NB4 (cell line): ENCODE measurements around the gene SURF6.

Experiments used
- DNase-seq: peaks from one replicate; pipeline ENCODE4 v3.0.0; 2010; ENCODE audit warnings: low read depth
- H3K4me3 ChIP-seq: one replicate; pipeline ENCODE4 v1.5.1; 2011; ENCODE audit warnings: mild to moderate bottlenecking, low read depth, low read length, moderate library complexity
- MYC ChIP-seq: IDR thresholded peaks from 2 replicates; pipeline ENCODE4 v1.6.1; 2011; ENCODE audit warnings: low read depth, low read length
- POLR2A ChIP-seq: IDR thresholded peaks from 2 replicates; pipeline ENCODE4 v1.6.1; 2011; ENCODE audit warnings: mild to moderate bottlenecking; ENCODE audit not compliant: insufficient read length; ENCODE audit errors: extremely low read depth
- TF ChIP-seq, protein P1 (sequence below): IDR thresholded peaks from one replicate; pipeline ENCODE4 v1.5.1; 2012; ENCODE audit warnings: low read depth, low read length
- TF ChIP-seq, protein P2 (sequence below): IDR thresholded peaks from 2 replicates; pipeline ENCODE4 v1.6.1; 2011; ENCODE audit warnings: low read depth, low read length

SURF6 gene

DNA sequence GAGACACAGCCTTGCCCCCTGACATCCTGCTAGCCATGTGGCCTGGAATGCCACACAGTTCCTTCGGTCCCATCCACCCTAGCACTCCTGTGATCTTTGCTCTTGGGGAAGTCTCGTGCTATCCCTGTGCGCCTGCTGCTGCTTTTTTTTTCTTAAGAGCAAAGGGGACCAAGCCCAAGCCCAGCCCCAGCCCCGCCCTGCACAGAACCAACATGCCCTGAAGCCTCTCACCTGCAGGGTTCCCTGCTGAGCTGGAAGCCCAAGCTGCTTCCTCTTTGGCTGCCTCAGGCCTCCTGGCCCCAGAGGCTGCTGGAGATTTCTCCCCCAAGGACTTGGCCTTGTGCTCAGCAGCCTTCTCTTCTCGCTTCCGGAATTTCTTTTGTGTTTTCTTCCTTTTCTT, 1.8 kb downstream of the SURF6 start:
- no peak for DNase-seq
- TF ChIP-seq, protein P1, sequence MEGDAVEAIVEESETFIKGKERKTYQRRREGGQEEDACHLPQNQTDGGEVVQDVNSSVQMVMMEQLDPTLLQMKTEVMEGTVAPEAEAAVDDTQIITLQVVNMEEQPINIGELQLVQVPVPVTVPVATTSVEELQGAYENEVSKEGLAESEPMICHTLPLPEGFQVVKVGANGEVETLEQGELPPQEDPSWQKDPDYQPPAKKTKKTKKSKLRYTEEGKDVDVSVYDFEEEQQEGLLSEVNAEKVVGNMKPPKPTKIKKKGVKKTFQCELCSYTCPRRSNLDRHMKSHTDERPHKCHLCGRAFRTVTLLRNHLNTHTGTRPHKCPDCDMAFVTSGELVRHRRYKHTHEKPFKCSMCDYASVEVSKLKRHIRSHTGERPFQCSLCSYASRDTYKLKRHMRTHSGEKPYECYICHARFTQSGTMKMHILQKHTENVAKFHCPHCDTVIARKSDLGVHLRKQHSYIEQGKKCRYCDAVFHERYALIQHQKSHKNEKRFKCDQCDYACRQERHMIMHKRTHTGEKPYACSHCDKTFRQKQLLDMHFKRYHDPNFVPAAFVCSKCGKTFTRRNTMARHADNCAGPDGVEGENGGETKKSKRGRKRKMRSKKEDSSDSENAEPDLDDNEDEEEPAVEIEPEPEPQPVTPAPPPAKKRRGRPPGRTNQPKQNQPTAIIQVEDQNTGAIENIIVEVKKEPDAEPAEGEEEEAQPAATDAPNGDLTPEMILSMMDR = no peak
- TF ChIP-seq, protein P2, sequence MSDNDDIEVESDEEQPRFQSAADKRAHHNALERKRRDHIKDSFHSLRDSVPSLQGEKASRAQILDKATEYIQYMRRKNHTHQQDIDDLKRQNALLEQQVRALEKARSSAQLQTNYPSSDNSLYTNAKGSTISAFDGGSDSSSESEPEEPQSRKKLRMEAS = no peak
- TF ChIP-seq MYC (no peak), POLR2A (no peak)
- peak overlapping the region; percentile 95 for H3K4me3 ChIP-seq

DNA sequence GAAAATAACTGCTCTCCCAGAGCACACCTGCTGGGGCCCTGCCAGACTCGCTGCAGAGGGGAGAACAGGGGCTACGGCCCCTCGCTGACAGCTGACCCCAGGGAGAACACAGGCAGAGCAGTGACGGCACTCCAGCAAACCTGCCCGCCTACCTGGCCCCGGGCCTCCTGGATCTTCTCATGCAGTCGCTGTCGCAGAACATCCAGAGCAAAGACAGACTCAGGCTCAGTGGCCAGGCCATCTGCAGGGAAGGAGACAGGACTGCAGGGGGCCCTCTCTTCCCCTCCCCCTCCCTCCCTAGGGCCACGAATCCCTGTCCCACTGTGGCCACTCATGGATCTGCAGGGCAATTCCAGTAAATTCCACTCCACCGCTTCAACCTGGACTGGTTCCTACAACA, 2.4 kb downstream of the SURF6 start:
- no peak overlapping the region for H3K4me3 ChIP-seq
- DNase-seq = peak; percentile 7
- TF ChIP-seq, protein P2 = no peak

DNA sequence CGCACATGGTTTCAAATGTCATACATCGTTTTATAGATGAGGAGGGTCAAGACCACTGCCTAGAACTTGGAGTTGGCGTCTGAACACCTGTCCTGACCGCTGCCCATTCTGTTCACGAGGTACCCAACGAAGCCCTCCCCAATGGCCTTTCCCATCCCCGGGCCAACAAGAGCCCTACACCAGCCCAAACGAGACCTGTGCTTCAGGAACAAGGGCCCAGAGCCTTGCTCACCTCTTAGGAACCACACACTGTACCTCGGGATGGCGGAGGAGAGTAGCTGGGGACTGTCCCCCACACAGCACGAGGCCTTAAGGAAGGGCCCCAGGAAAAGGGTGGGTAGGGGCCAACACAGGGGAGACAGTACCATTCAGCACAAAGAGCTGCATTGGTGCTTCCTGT, 3.0 kb downstream of the SURF6 start:
- no peak for TF ChIP-seq MYC
- TF ChIP-seq, protein P1 = no peak
- TF ChIP-seq, protein P2 = no peak
- TF ChIP-seq POLR2A = no peak
- DNase-seq = peak; percentile 1
- H3K4me3 ChIP-seq = no peak overlapping the region

DNA sequence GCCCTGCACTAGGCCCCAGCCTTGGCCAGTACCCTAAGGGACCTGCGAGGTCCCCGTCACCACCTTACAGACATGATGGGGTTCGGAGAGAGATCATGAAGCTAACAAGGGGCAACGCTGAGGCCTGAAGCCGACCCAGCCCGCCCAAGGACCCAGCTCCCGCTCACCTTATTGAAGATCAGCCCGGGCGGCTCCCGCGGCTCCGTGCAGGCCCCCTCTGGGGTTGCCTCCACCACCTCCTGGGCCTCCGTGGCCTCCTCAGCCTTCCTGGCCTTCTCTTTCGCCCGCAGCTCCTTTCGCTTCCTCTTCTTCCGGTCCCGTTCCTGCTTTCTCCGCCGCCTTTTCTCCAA, 3.6 kb downstream of the SURF6 start:
- TF ChIP-seq, protein P1 = no peak
- TF ChIP-seq POLR2A (no peak), MYC (no peak)
- TF ChIP-seq, protein P2 = no peak
- no peak overlapping the region for H3K4me3 ChIP-seq
- DNase-seq = no peak

DNA sequence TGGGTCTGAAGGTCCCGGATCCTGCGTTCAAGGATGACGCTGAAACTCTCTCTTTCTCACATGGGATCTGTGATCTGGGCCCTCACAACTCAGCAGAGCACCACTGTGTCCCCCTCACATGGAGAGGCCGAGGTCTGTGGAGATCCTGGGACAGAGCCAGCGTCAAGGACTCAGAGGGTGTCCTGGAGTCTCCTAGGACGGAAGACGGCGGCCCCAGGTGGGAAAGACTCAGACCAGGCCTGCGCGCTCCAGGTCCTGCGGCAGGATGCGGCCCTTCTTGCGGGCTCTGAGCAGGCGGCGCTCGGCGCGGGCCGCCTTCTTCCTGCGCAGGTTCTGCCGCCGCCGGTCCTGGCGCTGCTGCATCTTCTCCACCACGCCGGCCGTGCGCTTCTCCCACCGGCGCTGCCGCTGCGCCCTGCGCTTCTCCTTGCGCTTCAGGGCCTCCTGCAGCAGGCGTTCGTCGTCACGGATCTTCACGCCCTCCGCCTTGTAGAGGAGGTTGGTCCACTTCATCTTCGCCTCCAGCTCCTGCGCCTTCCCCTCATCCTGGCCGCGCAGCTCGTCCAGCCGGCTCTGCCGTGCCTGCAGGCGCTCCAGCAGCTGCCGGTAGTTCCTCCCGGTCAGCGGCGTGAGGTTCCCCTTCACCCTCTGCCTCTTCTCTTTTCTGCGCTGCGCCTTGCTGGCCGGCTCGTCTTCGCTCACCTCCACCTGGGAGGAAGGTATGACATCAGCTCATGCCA, 4.2 kb downstream of the SURF6 start:
- DNase-seq = no peak
- H3K4me3 ChIP-seq = no peak overlapping the region
- TF ChIP-seq, protein P2 = no peak
- no peak for TF ChIP-seq MYC
- no peak for TF ChIP-seq POLR2A
- TF ChIP-seq, protein P1 = no peak

DNA sequence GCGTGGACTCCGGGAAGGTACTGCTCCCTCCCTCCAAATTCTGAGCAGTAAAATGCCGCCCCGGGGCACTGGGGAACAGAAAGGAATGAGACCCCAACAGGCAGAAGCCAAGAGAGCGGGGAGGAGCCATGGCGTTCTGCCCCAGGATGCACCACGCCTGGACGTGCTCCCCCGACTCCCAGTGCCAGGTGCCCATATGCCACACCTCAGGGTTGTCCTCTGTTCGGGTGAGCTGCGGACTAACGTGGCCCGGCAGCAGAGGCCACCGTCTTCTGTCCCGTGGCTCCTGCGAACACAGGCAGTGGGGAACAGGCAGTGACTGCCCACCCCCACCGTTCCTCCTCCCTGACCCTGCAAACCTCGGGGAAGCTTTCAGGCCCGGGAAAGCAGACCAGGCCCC, 4.8 kb downstream of the SURF6 start:
- no peak overlapping the region for H3K4me3 ChIP-seq
- TF ChIP-seq, protein P1 = no peak
- no peak for TF ChIP-seq POLR2A
- no peak for TF ChIP-seq MYC
- TF ChIP-seq, protein P2 = no peak
- no peak for DNase-seq
